IPS DF 4.7 (cell line): Measurements from ENCODE around the gene CAV3.

Experiments
- DNase-seq: peaks from one replicate; pipeline ENCODE4 v3.0.0-alpha.2; 2013; ENCODE audit warnings: low spot score; ENCODE audit errors: extremely low read depth

Gene CAV3

GRCh38 chr3:8794247-8794646 lies 60.6 kb downstream of the CAV3 start:
- DNase-seq: no peak
